A549 (cell line): ENCODE data around the gene ACTN2.

ENCODE experiments used
- CTCF ChIP-seq: fragments of >200 bp; sonication (Bioruptor Twin); formaldehyde crosslinking; IDR thresholded peaks from 3 replicates; pipeline ENCODE4 v1.5.1; 2016
- FOSL2 ChIP-seq, 2 experiments: fragments of 450-650 bp in 1 of 2; fragments of >200 bp in 1 of 2; sonication (Bioruptor Twin) in 1 of 2; formaldehyde crosslinking; IDR thresholded peaks; 2 replicates each; pipeline versions ENCODE4 v1.5.0 to v1.6.1; 2016 to 2020; ENCODE audit warnings: mild to moderate bottlenecking in 1 of 2, moderate library complexity in 1 of 2
- HMGXB4 ChIP-seq: fragments of 250-450 bp; sonication (Bioruptor Pico); IDR thresholded peaks from 2 replicates; pipeline ENCODE4 v1.5.0; 2021; ENCODE audit warnings: mild to moderate bottlenecking, moderate library complexity, borderline replicate concordance
- POLR2A ChIP-seq: IDR thresholded peaks from 2 replicates; pipeline ENCODE4 v1.6.1; 2012; ENCODE audit warnings: mild to moderate bottlenecking, low read length
- ZSCAN20 ChIP-seq: fragments of 250-450 bp; sonication (Bioruptor Pico); IDR thresholded peaks from 2 replicates; pipeline ENCODE4 v1.8.0; 2022; ENCODE audit warnings: mild to moderate bottlenecking, moderate library complexity

GRCh38 chr1:236692128-236692527 lies 5.8 kb downstream of the ACTN2 start:
- no peak for TF ChIP-seq POLR2A
- no peak for TF ChIP-seq HMGXB4
- no peak for TF ChIP-seq ZSCAN20 (CRISPR knock-in tag)
- no peak for TF ChIP-seq CTCF
- no peak for TF ChIP-seq FOSL2 (IDR thresholded peaks at IDR 0.05)
- TF ChIP-seq FOSL2 (CRISPR knock-in tag; IDR thresholded peaks at IDR 0.05): no peak
